GM12873 (cell line): ENCODE data around the gene RPS10.

ENCODE experiments used
- CTCF ChIP-seq: IDR thresholded peaks from 2 replicates; pipeline ENCODE4 v1.5.1; 2012; ENCODE audit warnings: low read depth, mild to moderate bottlenecking, moderate library complexity, low read length, control low read depth; ENCODE audit not compliant: insufficient read depth; ENCODE audit errors: missing control alignments

Gene RPS10

GRCh38 chr6:34466242-34467185 lies 40.6 kb upstream of the RPS10 start:
- TF ChIP-seq CTCF: no peak

GRCh38 chr6:34465531-34466241 lies 39.8 kb upstream of the RPS10 start, which contains the start of gene PACSIN1:
Gene PACSIN1, plus strand, starts transcription at chr6:34466076. Its CDS starts 60,230 bp downstream, at chr6:34526306.
- no peak for TF ChIP-seq CTCF

GRCh38 chr6:34463849-34464248 lies 38.0 kb upstream of the RPS10 start:
- no peak for TF ChIP-seq CTCF

- TF ChIP-seq CTCF: no peak
Observed at GRCh38 chr6:34463299-34463698, 37.4 kb upstream of the RPS10 start.

GRCh38 chr6:34462551-34462971 lies 36.7 kb upstream of the RPS10 start:
- TF ChIP-seq CTCF: no peak

GRCh38 chr6:34462010-34462409 lies 36.1 kb upstream of the RPS10 start:
- no peak for TF ChIP-seq CTCF

- TF ChIP-seq CTCF: no peak
Observed at GRCh38 chr6:34460796-34461507, 35.1 kb upstream of the RPS10 start.
